HG02678 (cell line): ENCODE results near the gene PTEN.
"Not testable (repeated sequence)": the region's sequence is repeated elsewhere in the genome, so short reads cannot be mapped to it uniquely, and the experiment has no call there.

Source experiments
- ATAC-seq: cut with Tn5 transposase; IDR thresholded peaks from one replicate; pipeline ENCODE4 v1.9.1; 2021; ENCODE audit warnings: mild to moderate bottlenecking, moderate library complexity; ENCODE audit not compliant: unreplicated experiment

Gene PTEN

GRCh38 chr10:87868277-87868676, 4.9 kb downstream of the PTEN start:
- no peak for ATAC-seq

- not testable (repeated sequence) for ATAC-seq
Observed at GRCh38 chr10:87869139-87869538, 5.7 kb downstream of the PTEN start.

- ATAC-seq = no peak
Observed at GRCh38 chr10:87869773-87870551, 6.5 kb downstream of the PTEN start.

- ATAC-seq = no peak
Observed at GRCh38 chr10:87872828-87873227, 9.4 kb downstream of the PTEN start.

GRCh38 chr10:87873656-87874055, 10.2 kb downstream of the PTEN start:
- no peak for ATAC-seq

- no peak for ATAC-seq
Observed at GRCh38 chr10:87875929-87876571, 12.6 kb downstream of the PTEN start.

- no peak for ATAC-seq
Observed at GRCh38 chr10:87878664-87879459, 15.4 kb downstream of the PTEN start.

GRCh38 chr10:87880336-87880735, 16.9 kb downstream of the PTEN start:
- ATAC-seq = no peak

- ATAC-seq = not testable (repeated sequence)
Observed at GRCh38 chr10:87881373-87882059, 18.1 kb downstream of the PTEN start.

- no peak for ATAC-seq
Observed at GRCh38 chr10:87882555-87883294, 19.3 kb downstream of the PTEN start.

GRCh38 chr10:87886635-87887034, 23.2 kb downstream of the PTEN start:
- ATAC-seq = no peak

GRCh38 chr10:87887146-87887545, 23.7 kb downstream of the PTEN start:
- ATAC-seq = no peak

- ATAC-seq = no peak
Observed at GRCh38 chr10:87887548-87888289, 24.3 kb downstream of the PTEN start.

GRCh38 chr10:87895430-87895829, 32.0 kb downstream of the PTEN start:
- no peak for ATAC-seq

GRCh38 chr10:87896216-87896615, 32.8 kb downstream of the PTEN start:
- no peak for ATAC-seq

- ATAC-seq = not testable (repeated sequence)
Observed at GRCh38 chr10:87897957-87898356, 34.5 kb downstream of the PTEN start.

GRCh38 chr10:87903396-87903795, 40.0 kb downstream of the PTEN start:
- ATAC-seq = not testable (repeated sequence)

- no peak for ATAC-seq
Observed at GRCh38 chr10:87913156-87913921, 49.9 kb downstream of the PTEN start.

- ATAC-seq = no peak
Observed at GRCh38 chr10:87915406-87915805, 52.0 kb downstream of the PTEN start.
